Measurements from ENCODE around the gene GJB4. TPM values are rescaled to one million over a fixed set of nuclear protein-coding genes. Genes with fewer than 3 reads are reported as not detected.
"Not testable (repeated sequence)": the region's sequence is repeated elsewhere in the genome, so short reads cannot be mapped to it uniquely, and the experiment has no call there.

The GJB4 gene
- polyA plus RNA-seq, 3 donors from 2014 or later: not detected

DNA sequence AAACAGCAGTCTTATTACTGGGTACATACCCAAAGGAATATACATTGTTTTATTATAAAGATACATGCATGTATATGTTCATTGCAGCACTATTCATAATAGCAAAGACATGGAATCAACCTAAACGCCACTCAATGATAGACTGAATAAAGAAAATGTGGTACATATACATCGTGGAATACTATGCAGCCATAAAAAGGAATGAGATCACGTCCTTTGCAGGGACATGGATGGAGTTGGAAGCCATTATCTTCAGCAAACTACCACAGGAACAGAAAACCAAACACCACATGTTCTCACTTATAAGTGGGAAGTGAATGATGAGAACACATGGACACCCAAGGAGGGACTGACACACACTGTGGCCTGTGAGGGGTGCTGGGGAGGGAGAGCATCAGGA, 51.2 kb downstream of the GJB4 start:
- DNase-seq; H3K4me1 Mint-ChIP-seq; H3K9me3 Mint-ChIP-seq; H3K27me3 Mint-ChIP-seq (ENCODE audit: low read depth in 3 of 3); H3K27ac Mint-ChIP-seq; H3K4me3 Mint-ChIP-seq: not testable (repeated sequence)
- peaks cover 4 to 11% (median 4%) of the 10 kb centered on the region in 3 donors for H3K36me3 Mint-ChIP-seq

Other genes with a start within 250 kb of the GJB4 start
- not detected for gene GJB5, start 4.7 kb upstream of the GJB4 start, polyA plus RNA-seq
- not detected for gene GJB3, start 21.5 kb downstream of the GJB4 start, polyA plus RNA-seq
- not detected for gene GJA4, start 33.3 kb downstream of the GJB4 start, polyA plus RNA-seq
- 100 to 1,000 TPM in 2 of 3 donors, 10 to 100 TPM in 1; 96.5 to 169 (median 114) TPM for gene SMIM12, start 100.0 kb downstream of the GJB4 start, polyA plus RNA-seq
- under 1 TPM in 1 of 3 donors, not detected in 2; 0.10 TPM for gene DLGAP3, start 169.9 kb downstream of the GJB4 start, polyA plus RNA-seq
- gene TMEM35B, start 225.6 kb downstream of the GJB4 start, polyA plus RNA-seq: 100 to 1,000 TPM; 124 to 214 (median 186) TPM

Measured in immature natural killer cell (primary cell).